PC-9 (cell line): ENCODE data around the gene TLE1.

Experiments
- EZH2 ChIP-seq: fragments of 200-600 bp; sonication (generic); IDR thresholded peaks from 2 replicates; pipeline ENCODE4 v1.8.0; 2017; ENCODE audit warnings: antibody characterized with exemption, low read depth
- TF ChIP-seq, protein P1 (sequence below): fragments of 200-600 bp; sonication (generic); conservative IDR thresholded peaks from 2 replicates; pipeline ENCODE4 v1.6.1; 2017; ENCODE audit warnings: mixed run types, antibody characterized with exemption, mild to moderate bottlenecking, moderate library complexity

DNA sequence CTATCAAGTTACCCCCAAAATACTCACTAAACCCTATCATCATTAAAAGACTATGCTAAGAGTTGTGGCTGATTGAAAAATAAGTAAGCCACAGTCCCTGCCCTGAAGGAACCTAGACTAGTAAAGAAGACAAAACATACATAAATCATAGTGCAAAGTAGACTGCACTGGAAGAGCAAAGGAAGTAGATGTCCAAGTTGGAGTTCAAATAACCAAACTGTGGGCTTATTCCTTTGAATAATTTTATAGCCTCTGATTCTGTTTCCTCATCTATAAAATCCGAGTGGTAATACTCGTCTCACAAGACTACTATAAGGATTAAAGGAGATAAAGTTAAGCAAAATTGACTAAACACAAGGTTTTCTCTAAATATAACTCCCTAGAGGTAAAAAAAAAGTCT, 140.4 kb downstream of the TLE1 start:
- TF ChIP-seq EZH2: no peak
- TF ChIP-seq, protein P1, sequence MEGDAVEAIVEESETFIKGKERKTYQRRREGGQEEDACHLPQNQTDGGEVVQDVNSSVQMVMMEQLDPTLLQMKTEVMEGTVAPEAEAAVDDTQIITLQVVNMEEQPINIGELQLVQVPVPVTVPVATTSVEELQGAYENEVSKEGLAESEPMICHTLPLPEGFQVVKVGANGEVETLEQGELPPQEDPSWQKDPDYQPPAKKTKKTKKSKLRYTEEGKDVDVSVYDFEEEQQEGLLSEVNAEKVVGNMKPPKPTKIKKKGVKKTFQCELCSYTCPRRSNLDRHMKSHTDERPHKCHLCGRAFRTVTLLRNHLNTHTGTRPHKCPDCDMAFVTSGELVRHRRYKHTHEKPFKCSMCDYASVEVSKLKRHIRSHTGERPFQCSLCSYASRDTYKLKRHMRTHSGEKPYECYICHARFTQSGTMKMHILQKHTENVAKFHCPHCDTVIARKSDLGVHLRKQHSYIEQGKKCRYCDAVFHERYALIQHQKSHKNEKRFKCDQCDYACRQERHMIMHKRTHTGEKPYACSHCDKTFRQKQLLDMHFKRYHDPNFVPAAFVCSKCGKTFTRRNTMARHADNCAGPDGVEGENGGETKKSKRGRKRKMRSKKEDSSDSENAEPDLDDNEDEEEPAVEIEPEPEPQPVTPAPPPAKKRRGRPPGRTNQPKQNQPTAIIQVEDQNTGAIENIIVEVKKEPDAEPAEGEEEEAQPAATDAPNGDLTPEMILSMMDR: no peak
